Measurements from ENCODE around the gene ARHGEF28.

Gene ARHGEF28

GRCh38 chr5:73856997-73857396 is 231.0 kb downstream of the ARHGEF28 start:
- no peak for DNase-seq (ENCODE audit: low read depth in 3 of 3)

DNA sequence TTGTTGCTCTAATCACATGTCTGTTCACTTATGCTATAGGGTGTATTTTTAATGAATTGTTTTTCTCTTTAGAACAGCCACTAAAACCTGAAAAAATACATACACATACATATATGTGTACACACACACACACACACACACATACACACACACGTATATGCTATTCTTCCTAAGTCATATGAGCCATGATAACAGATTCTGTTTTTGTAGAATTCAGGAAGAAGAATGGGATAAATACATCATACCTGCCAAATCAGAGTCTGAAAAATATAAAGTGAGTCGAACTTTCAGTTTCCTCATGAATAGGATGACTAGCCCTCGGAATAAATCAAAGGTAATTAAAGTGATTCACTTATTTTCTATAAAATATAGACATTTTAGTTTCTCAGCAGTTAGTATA is 231.4 kb downstream of the ARHGEF28 start:
- DNase-seq (ENCODE audit: low read depth in 3 of 3) = no peak

- no peak for DNase-seq (ENCODE audit: low read depth in 3 of 3)
Measured at GRCh38 chr5:73858054-73858453, 232.1 kb downstream of the ARHGEF28 start.

- no peak for DNase-seq (ENCODE audit: low read depth in 3 of 3)
Measured at GRCh38 chr5:73858776-73859175, 232.8 kb downstream of the ARHGEF28 start.

- no peak for DNase-seq (ENCODE audit: low read depth in 3 of 3)
Measured at GRCh38 chr5:73859696-73860095, 233.7 kb downstream of the ARHGEF28 start.

DNA sequence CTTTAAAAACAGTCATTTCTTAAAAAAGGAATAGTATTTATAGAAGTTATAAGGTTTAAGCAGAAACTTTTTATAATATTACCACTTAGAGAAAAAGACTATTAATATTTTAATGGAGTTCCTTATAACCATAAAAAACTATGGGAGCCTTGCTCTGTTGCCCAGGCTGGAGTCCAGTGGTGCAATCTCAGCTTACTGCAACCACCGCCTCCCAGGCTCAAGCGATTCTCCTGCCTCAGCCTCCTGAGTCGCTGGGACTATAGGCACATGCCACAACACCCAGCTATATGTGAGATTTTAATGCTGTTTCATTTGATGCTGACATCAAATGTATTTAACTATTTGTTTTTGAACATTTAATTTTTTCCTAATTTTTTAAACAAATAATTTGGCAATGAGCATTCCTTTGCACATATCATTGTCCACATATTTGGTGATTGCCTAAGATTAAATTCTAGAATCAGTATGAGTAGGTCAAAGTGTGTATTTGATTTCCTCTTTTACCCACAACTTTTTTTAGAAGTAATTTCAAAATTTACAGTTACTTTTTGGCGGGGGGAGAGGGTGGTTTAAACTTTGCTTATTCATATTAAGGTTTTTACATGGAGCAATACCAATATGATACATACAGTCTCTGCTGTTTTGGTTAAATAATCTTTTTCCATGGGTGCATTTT is 235.5 kb downstream of the ARHGEF28 start:
- DNase-seq (ENCODE audit: low read depth in 3 of 3) = no peak

DNA sequence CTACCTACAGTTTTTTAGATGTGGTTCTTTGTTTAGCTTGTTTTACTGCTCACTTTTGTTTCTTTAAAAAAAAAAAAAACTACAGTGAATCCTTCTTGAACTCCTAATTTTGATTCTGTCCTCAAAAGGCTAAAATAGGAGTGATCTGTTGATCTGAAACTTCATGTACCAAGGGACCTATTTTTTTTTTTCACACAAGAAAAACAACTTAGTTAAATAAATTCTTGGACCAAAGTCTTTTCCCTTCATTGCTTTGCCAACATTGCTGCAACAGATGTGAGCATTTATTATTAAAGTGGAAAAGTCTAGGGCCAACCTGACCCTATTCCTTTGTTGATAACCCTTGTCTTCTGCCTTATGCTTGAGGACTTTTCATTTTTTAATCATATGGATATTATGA is 236.8 kb downstream of the ARHGEF28 start:
- no peak for DNase-seq (ENCODE audit: low read depth in 3 of 3)

DNA sequence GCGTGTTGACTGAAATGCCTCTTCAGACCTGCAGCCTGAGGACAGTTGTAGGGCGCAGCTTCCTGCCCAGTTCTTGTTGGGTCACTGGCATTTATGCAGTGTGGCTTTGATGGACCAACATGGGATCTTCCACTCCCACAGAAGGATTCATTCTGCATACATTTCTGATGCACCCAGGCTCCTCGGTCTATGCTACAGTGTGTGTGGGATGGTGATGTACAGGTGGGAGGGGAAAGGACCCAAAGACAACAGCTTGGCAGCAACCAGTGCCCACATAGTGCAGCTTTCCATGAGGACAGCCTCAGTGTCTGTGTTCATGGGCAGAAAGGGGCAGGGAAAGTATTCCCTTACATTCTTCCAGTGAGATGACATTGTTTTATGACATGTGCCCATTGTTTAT is 237.9 kb downstream of the ARHGEF28 start:
- no peak for DNase-seq (ENCODE audit: low read depth in 3 of 3)

GRCh38 chr5:73865315-73865714 is 239.3 kb downstream of the ARHGEF28 start:
- DNase-seq (ENCODE audit: low read depth in 3 of 3) = no peak

- DNase-seq (ENCODE audit: low read depth in 3 of 3) = no peak
Measured at GRCh38 chr5:73867345-73868335, 241.6 kb downstream of the ARHGEF28 start.

GRCh38 chr5:73883646-73884045 is 257.6 kb downstream of the ARHGEF28 start:
- no peak for DNase-seq (ENCODE audit: low read depth in 3 of 3)

DNA sequence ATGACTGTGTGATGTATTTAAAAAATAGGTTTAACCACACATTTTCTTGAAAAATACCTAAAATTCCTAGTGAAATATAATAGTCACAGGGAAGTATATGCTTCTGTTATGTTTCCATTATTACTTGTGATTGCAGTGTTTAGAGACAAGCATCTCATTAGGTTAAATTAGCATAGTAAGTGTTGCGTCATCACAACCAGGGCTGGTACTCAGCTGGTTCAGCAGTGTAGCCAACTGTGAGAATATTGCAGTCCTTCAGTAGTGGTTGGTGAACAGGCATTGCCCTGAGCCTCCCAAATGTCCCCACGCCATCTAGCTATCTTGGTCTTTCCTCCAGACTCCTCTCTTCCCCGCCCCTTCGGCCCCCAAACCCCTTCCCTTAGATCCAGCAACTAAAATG is 261.7 kb downstream of the ARHGEF28 start:
- no peak for DNase-seq (ENCODE audit: low read depth in 3 of 3)

DNA sequence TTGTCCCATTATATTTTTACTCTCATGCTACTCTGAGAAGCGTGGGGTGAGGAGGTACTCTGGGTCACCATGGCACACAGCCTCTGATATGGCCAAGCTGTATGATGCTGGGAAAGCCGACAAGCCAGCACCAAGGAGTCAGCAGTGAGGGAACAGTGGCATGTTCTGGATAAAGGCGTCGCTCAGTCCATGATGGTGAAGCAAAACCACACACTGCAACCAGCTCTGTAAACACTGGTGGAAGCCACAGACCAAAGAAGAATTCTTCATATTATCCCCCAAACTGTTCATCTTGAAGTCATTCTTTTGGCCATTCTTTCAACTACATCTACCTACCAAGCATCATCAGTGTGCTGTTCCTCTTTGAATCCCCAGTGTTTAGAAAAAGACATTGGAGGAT is 264.6 kb downstream of the ARHGEF28 start:
- DNase-seq (ENCODE audit: low read depth in 3 of 3) = no peak

DNA sequence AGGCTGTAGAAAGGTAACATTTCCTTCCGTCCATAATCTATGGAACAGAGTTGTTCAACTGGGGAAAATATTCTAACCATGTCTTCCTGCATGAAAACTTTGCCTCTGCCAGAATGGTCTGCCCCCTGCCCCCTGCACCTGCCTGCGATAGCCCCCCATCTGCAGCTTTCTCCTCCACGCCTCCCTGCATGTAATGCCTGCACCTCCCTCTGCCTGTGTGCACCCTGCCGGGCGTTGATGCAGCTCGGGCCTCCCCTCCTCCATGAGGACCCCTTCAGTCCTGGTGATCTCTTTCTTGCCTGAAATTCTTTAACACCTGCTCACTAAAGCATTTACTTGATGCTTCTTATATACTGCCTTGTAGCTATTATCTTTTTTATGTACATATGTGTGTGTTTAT is 266.2 kb downstream of the ARHGEF28 start:
- no peak for DNase-seq (ENCODE audit: low read depth in 3 of 3)

GRCh38 chr5:73892806-73893205 is 266.8 kb downstream of the ARHGEF28 start:
- no peak for DNase-seq (ENCODE audit: low read depth in 3 of 3)

DNA sequence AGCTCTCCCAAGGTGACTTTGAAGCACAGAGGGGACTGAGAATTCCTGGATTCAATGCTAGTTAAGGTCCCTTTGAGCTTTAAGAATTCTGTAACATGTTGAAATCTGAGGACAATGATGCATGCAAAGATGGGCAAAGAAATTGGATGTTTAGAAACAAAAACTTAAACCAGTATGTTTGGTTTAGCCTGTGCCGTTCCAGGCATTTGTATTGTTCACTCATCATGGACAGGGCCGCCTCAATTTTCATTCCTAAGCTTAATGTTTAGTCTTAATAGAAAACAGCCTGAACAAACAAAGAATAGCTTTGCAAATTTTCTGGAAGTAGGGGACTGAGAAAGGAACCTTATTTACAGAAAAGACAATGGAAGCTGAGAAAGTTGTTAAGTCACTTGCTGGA is 267.8 kb downstream of the ARHGEF28 start:
- no peak for DNase-seq (ENCODE audit: low read depth in 3 of 3)

GRCh38 chr5:73894860-73895259 is 268.9 kb downstream of the ARHGEF28 start:
- DNase-seq (ENCODE audit: low read depth in 3 of 3) = no peak

DNA sequence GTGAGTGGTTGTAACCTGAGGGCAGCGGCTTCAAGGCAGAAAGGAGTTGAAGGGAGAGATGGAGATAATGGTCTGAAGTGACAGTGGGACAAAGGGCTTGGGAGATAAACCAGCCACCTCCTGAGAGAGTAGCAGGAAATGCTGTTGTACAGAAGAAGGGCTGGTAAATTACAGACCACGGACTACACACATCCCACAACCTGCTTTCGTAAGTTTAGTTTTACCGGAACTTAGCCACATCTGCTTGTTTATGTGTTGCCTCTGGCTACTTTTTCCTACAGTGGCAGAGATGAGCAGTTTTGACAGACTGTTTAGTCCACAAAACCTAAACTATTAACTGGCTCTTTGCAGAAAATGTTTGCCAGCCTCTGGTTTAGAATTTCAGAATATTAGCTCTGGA is 269.5 kb downstream of the ARHGEF28 start:
- no peak for DNase-seq (ENCODE audit: low read depth in 3 of 3)

DNA sequence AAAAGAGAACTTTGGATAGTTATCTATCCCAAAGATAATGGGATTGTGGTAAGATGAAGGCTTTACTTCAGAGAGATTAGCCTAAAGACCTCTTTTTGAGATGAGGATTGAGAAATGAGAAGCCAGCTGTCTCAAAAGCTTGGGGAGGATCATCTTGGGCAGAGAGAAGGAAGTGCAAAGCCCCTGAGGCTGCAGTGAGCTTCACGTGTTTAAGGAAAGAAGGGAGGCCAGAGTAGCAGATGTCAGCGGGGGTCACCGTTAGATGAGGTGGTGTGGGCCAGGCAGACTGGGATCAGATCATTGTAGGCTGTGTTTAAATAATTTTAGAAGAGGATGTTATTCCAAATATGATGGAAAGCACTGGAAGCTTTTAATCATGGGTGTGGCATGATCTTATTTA is 270.1 kb downstream of the ARHGEF28 start:
- no peak for DNase-seq (ENCODE audit: low read depth in 3 of 3)

GRCh38 chr5:73896668-73897067 is 270.7 kb downstream of the ARHGEF28 start:
- DNase-seq (ENCODE audit: low read depth in 3 of 3) = no peak

DNA sequence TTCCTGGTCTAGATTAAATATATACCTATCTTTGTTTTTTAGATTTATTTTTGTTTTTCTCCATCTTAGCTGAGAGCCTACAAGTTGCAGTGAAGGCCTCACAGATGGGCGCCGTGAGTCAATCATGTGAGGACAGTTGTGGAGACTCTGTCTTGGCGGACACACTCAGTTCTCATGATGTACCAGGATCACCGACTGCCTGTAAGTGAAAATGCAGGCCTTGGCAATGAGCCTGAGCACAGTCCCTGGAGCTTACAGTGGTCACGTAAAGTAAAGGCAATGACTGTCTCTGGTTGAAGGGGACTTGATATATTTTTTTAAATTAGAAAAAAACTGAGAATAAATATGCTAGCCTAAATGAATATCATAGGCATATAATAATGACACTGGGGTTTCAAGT is 271.9 kb downstream of the ARHGEF28 start:
- no peak for DNase-seq (ENCODE audit: low read depth in 3 of 3)

GRCh38 chr5:73899055-73899454 is 273.1 kb downstream of the ARHGEF28 start:
- DNase-seq (ENCODE audit: low read depth in 3 of 3) = no peak

DNA sequence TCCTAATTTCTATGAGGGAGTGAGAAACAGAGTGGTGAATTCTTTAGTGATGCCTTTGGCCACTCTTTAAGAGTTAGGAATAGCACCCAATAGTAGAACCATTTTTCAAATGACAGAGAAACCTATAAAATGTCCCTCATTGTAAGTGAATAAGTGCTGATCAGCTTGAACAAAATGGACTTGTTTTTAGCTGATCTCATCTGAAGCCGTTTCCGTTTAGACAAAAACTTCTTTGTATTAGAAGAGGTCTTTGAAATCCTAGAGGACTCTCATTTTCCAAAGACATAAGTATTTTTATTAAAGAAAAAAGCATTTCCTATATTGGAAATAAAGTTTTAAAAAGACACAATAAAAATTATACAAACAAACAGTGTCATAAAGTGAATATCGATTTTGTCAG is 273.9 kb downstream of the ARHGEF28 start:
- DNase-seq (ENCODE audit: low read depth in 3 of 3) = no peak

Measured in stimulated activated CD4-positive, alpha-beta T cell treated with anti-CD3 and anti-CD28 coated beads, TNF-alpha, amount 100 ng/mL, for 4 hours (primary cell).